H1 (cell line): Measurements from ENCODE around the gene RERG. TPM values are rescaled to one million over a fixed set of nuclear protein-coding genes. Genes with fewer than 3 reads are reported as not detected.

Source experiments
- HDAC2 ChIP-seq, 2 experiments: fragments of 300-600 bp in 1 of 2; sonication (generic) in 1 of 2; IDR thresholded peaks; 2 replicates each; pipeline ENCODE4 v1.6.1; 2011 to 2012; ENCODE audit warnings: low read depth in 2 of 2, low read length in 2 of 2, mild to moderate bottlenecking in 2 of 2, moderate library complexity in 2 of 2, borderline replicate concordance in 1 of 2, inconsistent platforms in 1 of 2
- HDAC6 ChIP-seq: IDR thresholded peaks from one replicate; pipeline ENCODE4 v1.7.1; 2012; ENCODE audit warnings: low read depth, mild to moderate bottlenecking, inconsistent platforms, low read length, moderate library complexity
- KDM4A ChIP-seq: IDR thresholded peaks from one replicate; pipeline ENCODE4 v1.7.1; 2012; ENCODE audit warnings: low read depth, mild to moderate bottlenecking, moderate library complexity, low read length, inconsistent platforms; ENCODE audit not compliant: severe bottlenecking
- POLR2AphosphoS5 ChIP-seq: IDR thresholded peaks from 2 replicates; pipeline ENCODE4 v1.6.1; 2011; ENCODE audit warnings: low read depth, low read length
- polyA plus RNA-seq, 7 experiments: library from polyadenylated mRNA; depleted of rRNA in 3 of 7; stranded (reverse) in 5 of 7; unstranded in 2 of 7; fragments of >200 nt in 5 of 7; fragments of 200-250 nt in 2 of 7; gene quantifications; 1 replicate in 5 of 7; 2 replicates in 1 of 7; 4 replicates in 1 of 7; pipeline versions ENCODE4 v1.2.1 to v1.2.3, GENCODE V29; 2011 to 2013; ENCODE audit warnings: missing spikeins in 2 of 7, mixed read lengths in 2 of 7
- total RNA-seq: library from RNA; stranded (reverse); fragmentation: NEBNext Ultra II Directional; extraction: Animal tissue kit (Norgen Biotek cat#: 25700); gene quantifications from 2 replicates; pipeline ENCODE4 v1.2.1, GENCODE V29; 2021
- TF ChIP-seq, protein P1 (sequence below): fragments of 300-600 bp; sonication (generic); IDR thresholded peaks from 2 replicates; pipeline ENCODE4 v1.7.1; 2012; ENCODE audit warnings: low read length, moderate library complexity, mild to moderate bottlenecking, inconsistent platforms; ENCODE audit not compliant: insufficient replicate concordance

Gene RERG
- total and polyA plus RNA-seq, 2 of the 8 experiments (the other 6 are each of a cell fraction or from before 2014, with no cell fraction given): 0.12 to 0.86 TPM

DNA sequence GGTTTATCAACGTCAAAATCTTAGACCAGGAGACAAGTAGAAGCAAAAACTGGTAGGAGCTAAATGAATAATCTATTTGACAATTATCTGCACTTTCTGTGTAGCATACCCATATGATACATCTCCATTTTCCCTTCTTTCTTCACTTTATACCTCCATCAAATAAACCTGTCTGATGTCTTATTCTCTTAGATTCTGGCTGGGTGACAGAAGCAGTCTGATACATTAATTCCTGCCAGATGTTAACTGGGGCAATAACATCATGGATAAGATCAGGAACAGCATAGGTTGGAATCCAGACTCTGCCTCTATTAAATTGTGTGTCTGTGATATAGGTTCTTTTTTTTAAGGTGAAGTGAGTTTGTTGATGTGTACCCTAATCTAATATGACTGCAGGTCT is 11.7 kb upstream of the RERG start (continued):
- TF ChIP-seq, protein P1, sequence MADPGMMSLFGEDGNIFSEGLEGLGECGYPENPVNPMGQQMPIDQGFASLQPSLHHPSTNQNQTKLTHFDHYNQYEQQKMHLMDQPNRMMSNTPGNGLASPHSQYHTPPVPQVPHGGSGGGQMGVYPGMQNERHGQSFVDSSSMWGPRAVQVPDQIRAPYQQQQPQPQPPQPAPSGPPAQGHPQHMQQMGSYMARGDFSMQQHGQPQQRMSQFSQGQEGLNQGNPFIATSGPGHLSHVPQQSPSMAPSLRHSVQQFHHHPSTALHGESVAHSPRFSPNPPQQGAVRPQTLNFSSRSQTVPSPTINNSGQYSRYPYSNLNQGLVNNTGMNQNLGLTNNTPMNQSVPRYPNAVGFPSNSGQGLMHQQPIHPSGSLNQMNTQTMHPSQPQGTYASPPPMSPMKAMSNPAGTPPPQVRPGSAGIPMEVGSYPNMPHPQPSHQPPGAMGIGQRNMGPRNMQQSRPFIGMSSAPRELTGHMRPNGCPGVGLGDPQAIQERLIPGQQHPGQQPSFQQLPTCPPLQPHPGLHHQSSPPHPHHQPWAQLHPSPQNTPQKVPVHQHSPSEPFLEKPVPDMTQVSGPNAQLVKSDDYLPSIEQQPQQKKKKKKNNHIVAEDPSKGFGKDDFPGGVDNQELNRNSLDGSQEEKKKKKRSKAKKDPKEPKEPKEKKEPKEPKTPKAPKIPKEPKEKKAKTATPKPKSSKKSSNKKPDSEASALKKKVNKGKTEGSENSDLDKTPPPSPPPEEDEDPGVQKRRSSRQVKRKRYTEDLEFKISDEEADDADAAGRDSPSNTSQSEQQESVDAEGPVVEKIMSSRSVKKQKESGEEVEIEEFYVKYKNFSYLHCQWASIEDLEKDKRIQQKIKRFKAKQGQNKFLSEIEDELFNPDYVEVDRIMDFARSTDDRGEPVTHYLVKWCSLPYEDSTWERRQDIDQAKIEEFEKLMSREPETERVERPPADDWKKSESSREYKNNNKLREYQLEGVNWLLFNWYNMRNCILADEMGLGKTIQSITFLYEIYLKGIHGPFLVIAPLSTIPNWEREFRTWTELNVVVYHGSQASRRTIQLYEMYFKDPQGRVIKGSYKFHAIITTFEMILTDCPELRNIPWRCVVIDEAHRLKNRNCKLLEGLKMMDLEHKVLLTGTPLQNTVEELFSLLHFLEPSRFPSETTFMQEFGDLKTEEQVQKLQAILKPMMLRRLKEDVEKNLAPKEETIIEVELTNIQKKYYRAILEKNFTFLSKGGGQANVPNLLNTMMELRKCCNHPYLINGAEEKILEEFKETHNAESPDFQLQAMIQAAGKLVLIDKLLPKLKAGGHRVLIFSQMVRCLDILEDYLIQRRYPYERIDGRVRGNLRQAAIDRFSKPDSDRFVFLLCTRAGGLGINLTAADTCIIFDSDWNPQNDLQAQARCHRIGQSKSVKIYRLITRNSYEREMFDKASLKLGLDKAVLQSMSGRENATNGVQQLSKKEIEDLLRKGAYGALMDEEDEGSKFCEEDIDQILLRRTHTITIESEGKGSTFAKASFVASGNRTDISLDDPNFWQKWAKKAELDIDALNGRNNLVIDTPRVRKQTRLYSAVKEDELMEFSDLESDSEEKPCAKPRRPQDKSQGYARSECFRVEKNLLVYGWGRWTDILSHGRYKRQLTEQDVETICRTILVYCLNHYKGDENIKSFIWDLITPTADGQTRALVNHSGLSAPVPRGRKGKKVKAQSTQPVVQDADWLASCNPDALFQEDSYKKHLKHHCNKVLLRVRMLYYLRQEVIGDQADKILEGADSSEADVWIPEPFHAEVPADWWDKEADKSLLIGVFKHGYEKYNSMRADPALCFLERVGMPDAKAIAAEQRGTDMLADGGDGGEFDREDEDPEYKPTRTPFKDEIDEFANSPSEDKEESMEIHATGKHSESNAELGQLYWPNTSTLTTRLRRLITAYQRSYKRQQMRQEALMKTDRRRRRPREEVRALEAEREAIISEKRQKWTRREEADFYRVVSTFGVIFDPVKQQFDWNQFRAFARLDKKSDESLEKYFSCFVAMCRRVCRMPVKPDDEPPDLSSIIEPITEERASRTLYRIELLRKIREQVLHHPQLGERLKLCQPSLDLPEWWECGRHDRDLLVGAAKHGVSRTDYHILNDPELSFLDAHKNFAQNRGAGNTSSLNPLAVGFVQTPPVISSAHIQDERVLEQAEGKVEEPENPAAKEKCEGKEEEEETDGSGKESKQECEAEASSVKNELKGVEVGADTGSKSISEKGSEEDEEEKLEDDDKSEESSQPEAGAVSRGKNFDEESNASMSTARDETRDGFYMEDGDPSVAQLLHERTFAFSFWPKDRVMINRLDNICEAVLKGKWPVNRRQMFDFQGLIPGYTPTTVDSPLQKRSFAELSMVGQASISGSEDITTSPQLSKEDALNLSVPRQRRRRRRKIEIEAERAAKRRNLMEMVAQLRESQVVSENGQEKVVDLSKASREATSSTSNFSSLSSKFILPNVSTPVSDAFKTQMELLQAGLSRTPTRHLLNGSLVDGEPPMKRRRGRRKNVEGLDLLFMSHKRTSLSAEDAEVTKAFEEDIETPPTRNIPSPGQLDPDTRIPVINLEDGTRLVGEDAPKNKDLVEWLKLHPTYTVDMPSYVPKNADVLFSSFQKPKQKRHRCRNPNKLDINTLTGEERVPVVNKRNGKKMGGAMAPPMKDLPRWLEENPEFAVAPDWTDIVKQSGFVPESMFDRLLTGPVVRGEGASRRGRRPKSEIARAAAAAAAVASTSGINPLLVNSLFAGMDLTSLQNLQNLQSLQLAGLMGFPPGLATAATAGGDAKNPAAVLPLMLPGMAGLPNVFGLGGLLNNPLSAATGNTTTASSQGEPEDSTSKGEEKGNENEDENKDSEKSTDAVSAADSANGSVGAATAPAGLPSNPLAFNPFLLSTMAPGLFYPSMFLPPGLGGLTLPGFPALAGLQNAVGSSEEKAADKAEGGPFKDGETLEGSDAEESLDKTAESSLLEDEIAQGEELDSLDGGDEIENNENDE: no peak
- TF ChIP-seq HDAC6 (no peak), POLR2AphosphoS5 (no peak), KDM4A (no peak), HDAC2 (IDR thresholded peaks at IDR 0.05; ENCODE audit: borderline replicate concordance in 1 of 2, low read depth in 2 of 2, low read length in 2 of 2) (no peak)
